Measurements from ENCODE around the gene C4B. TPM values are rescaled to one million over a fixed set of nuclear protein-coding genes. Genes with fewer than 3 reads are reported as not detected.
"Not testable (repeated sequence)": the region's sequence is repeated elsewhere in the genome, so short reads cannot be mapped to it uniquely, and the experiment has no call there.

The C4B gene
- total RNA-seq, 1 donor from 2014 or later, result 3.2 TPM

GRCh38 chr6:31977816-31978431 lies 36.7 kb upstream of the C4B start:
- TF ChIP-seq CTCF (IDR thresholded peaks at IDR 0.05; ENCODE audit: insufficient read depth, low read depth, low read length), result no peak
- TF ChIP-seq EZH2 (IDR thresholded peaks at IDR 0.05; ENCODE audit: insufficient read depth, low read length), result no peak
- DNase-seq (ENCODE audit: low read depth) (no peak), FAIRE-seq (no peak)
- H3K4me1 Mint-ChIP-seq (ENCODE audit: low read depth, unreplicated experiment), result peaks cover 5% of the 10 kb centered on the region
- Histone ChIP-seq H3K9ac (ENCODE audit: low read length) (no peak overlapping the region), H4K20me1 (ENCODE audit: insufficient read depth, low read length) (no peaks in the 10 kb centered on the region), H3K9me3 (ENCODE audit: insufficient read depth, low read depth, low read length) (no peaks in the 10 kb centered on the region), H3K4me3 (ENCODE audit: insufficient read depth, low read depth, low read length) (no peak overlapping the region), H3K4me2 (ENCODE audit: low read length) (no peak overlapping the region), H3K27me3 (ENCODE audit: insufficient read depth, low read length) (no peaks in the 10 kb centered on the region), H3K27ac (ENCODE audit: low read depth, low read length) (no peak overlapping the region), H2AFZ (ENCODE audit: low read depth, low read length) (no peak overlapping the region), H3K4me1 (ENCODE audit: insufficient read depth, low read length) (peaks cover 5% of the 10 kb centered on the region), H3K79me2 (ENCODE audit: insufficient read depth, low read length) (peaks cover 21% of the 10 kb centered on the region), H3K36me3 (ENCODE audit: insufficient read depth, low read length) (peaks cover 2% of the 10 kb centered on the region)
- H3K9me3 Mint-ChIP-seq (ENCODE audit: unreplicated experiment), result no peaks in the 10 kb centered on the region
- H3K27me3 Mint-ChIP-seq (ENCODE audit: low read depth, unreplicated experiment), result no peaks in the 10 kb centered on the region
- H3K36me3 Mint-ChIP-seq (ENCODE audit: low read depth, unreplicated experiment), result peaks cover 13% of the 10 kb centered on the region
- no peak overlapping the region for H3K27ac Mint-ChIP-seq (ENCODE audit: unreplicated experiment)
- no peak overlapping the region for H3K4me3 Mint-ChIP-seq (ENCODE audit: unreplicated experiment)

DNA sequence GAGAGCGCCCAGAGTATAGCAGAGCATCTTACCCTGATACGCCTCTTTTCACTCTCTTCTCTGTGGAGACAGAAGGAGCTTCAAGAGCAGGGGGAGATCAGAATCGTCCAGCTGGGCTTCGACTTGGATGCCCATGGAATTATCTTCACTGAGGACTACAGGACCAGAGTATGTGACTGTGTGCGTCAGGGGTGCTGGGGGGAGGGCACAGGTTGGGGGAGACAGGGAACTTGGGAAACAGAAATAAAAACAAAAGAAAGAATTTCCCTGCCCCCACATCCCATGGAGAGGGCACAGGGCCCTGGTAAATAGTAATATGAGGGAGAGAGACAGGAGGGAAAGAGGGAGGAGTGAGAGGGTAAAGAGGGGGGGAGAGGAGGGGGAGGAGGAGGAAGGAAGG lies 35.8 kb upstream of the C4B start:
- Histone ChIP-seq H3K4me2 (ENCODE audit: low read length) (no peak overlapping the region), H4K20me1 (ENCODE audit: insufficient read depth, low read length) (no peaks in the 10 kb centered on the region), H3K79me2 (ENCODE audit: insufficient read depth, low read length) (peaks cover 12% of the 10 kb centered on the region), H3K27me3 (ENCODE audit: insufficient read depth, low read length) (no peaks in the 10 kb centered on the region), H3K27ac (ENCODE audit: low read depth, low read length) (no peak overlapping the region), H3K4me3 (ENCODE audit: insufficient read depth, low read depth, low read length) (no peak overlapping the region), H3K9me3 (ENCODE audit: insufficient read depth, low read depth, low read length) (no peaks in the 10 kb centered on the region), H2AFZ (ENCODE audit: low read depth, low read length) (no peak overlapping the region), H3K9ac (ENCODE audit: low read length) (no peak overlapping the region), H3K36me3 (ENCODE audit: insufficient read depth, low read length) (peaks cover 2% of the 10 kb centered on the region), H3K4me1 (ENCODE audit: insufficient read depth, low read length) (no peaks in the 10 kb centered on the region)
- H3K27me3 Mint-ChIP-seq (ENCODE audit: low read depth, unreplicated experiment), result no peaks in the 10 kb centered on the region
- no peaks in the 10 kb centered on the region for H3K9me3 Mint-ChIP-seq (ENCODE audit: unreplicated experiment)
- H3K4me3 Mint-ChIP-seq (ENCODE audit: unreplicated experiment), result no peak overlapping the region
- TF ChIP-seq EZH2 (IDR thresholded peaks at IDR 0.05; ENCODE audit: insufficient read depth, low read length) (no peak), CTCF (IDR thresholded peaks at IDR 0.05; ENCODE audit: insufficient read depth, low read depth, low read length) (no peak)
- no peak for FAIRE-seq
- H3K36me3 Mint-ChIP-seq (ENCODE audit: low read depth, unreplicated experiment), result peaks cover 12% of the 10 kb centered on the region
- DNase-seq (ENCODE audit: low read depth), result no peak
- H3K27ac Mint-ChIP-seq (ENCODE audit: unreplicated experiment), result no peak overlapping the region
- no peaks in the 10 kb centered on the region for H3K4me1 Mint-ChIP-seq (ENCODE audit: low read depth, unreplicated experiment)

GRCh38 chr6:31979238-31979898 lies 35.2 kb upstream of the C4B start:
- no peak overlapping the region for H3K4me2 ChIP-seq (ENCODE audit: low read length)
- H3K9me3 Mint-ChIP-seq (ENCODE audit: unreplicated experiment), result no peaks in the 10 kb centered on the region
- no peaks in the 10 kb centered on the region for H3K27me3 ChIP-seq (ENCODE audit: insufficient read depth, low read length)
- FAIRE-seq, result no peak
- no peaks in the 10 kb centered on the region for H3K27me3 Mint-ChIP-seq (ENCODE audit: low read depth, unreplicated experiment)
- H3K4me1 ChIP-seq (ENCODE audit: insufficient read depth, low read length), result no peaks in the 10 kb centered on the region
- H4K20me1 ChIP-seq (ENCODE audit: insufficient read depth, low read length), result no peaks in the 10 kb centered on the region
- no peak overlapping the region for H3K27ac ChIP-seq (ENCODE audit: low read depth, low read length)
- no peak overlapping the region for H3K4me3 Mint-ChIP-seq (ENCODE audit: unreplicated experiment)
- H2AFZ ChIP-seq (ENCODE audit: low read depth, low read length), result no peak overlapping the region
- TF ChIP-seq CTCF (IDR thresholded peaks at IDR 0.05; ENCODE audit: insufficient read depth, low read depth, low read length) (no peak), EZH2 (IDR thresholded peaks at IDR 0.05; ENCODE audit: insufficient read depth, low read length) (no peak)
- no peak for DNase-seq (ENCODE audit: low read depth)
- H3K4me3 ChIP-seq (ENCODE audit: insufficient read depth, low read depth, low read length), result no peak overlapping the region
- H3K27ac Mint-ChIP-seq (ENCODE audit: unreplicated experiment), result no peak overlapping the region
- H3K36me3 ChIP-seq (ENCODE audit: insufficient read depth, low read length), result peaks cover 2% of the 10 kb centered on the region
- no peak overlapping the region for H3K9ac ChIP-seq (ENCODE audit: low read length)
- no peaks in the 10 kb centered on the region for H3K9me3 ChIP-seq (ENCODE audit: insufficient read depth, low read depth, low read length)
- no peaks in the 10 kb centered on the region for H3K4me1 Mint-ChIP-seq (ENCODE audit: low read depth, unreplicated experiment)
- H3K79me2 ChIP-seq (ENCODE audit: insufficient read depth, low read length), result peaks cover 6% of the 10 kb centered on the region
- peaks cover 12% of the 10 kb centered on the region for H3K36me3 Mint-ChIP-seq (ENCODE audit: low read depth, unreplicated experiment)

DNA sequence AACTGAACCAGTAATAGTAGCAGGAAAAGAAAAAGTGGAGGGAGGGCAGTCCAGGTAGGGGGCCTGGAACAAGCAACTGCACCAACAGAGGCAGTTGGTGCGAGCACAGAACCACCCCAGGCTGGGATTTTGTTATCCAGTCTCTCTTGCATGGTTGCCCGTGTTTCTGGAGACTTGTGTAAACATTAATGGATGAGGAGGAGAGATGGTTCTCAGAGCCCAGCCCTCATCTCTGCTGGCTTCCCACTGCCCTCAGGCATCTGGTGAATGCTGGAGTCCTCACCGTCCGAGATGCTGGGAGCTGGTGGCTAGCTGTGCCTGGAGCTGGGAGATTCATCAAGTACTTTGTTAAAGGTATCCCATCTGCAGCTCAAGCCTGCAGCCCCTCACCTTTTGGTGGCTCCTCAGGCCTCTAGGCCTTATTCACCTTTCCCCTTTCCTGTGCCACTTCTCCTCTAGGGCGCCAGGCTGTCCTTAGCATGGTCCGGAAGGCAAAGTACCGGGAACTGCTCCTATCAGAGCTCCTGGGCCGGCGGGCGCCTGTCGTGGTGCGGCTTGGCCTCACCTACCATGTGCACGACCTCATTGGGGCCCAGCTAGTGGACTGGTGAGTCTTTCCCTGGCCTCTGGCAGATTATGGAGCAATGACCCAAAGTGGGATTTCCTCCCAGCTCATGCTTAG lies 34.3 kb upstream of the C4B start:
- not testable (repeated sequence) for H3K4me2 ChIP-seq (ENCODE audit: low read length); H2AFZ ChIP-seq (ENCODE audit: low read depth, low read length); H3K4me3 ChIP-seq (ENCODE audit: insufficient read depth, low read depth, low read length); DNase-seq (ENCODE audit: low read depth); H3K9me3 Mint-ChIP-seq (ENCODE audit: unreplicated experiment); H3K36me3 ChIP-seq (ENCODE audit: insufficient read depth, low read length); H3K27me3 Mint-ChIP-seq (ENCODE audit: low read depth, unreplicated experiment); H3K79me2 ChIP-seq (ENCODE audit: insufficient read depth, low read length); H3K27ac Mint-ChIP-seq (ENCODE audit: unreplicated experiment); H3K9ac ChIP-seq (ENCODE audit: low read length); H3K9me3 ChIP-seq (ENCODE audit: insufficient read depth, low read depth, low read length); H3K4me3 Mint-ChIP-seq (ENCODE audit: unreplicated experiment); H4K20me1 ChIP-seq (ENCODE audit: insufficient read depth, low read length); FAIRE-seq; H3K36me3 Mint-ChIP-seq (ENCODE audit: low read depth, unreplicated experiment); H3K4me1 ChIP-seq (ENCODE audit: insufficient read depth, low read length); H3K27ac ChIP-seq (ENCODE audit: low read depth, low read length); H3K27me3 ChIP-seq (ENCODE audit: insufficient read depth, low read length); H3K4me1 Mint-ChIP-seq (ENCODE audit: low read depth, unreplicated experiment)

Measured in astrocyte (in vitro differentiated cells and primary cell).